GM12872 (cell line): ENCODE data around the gene TSLP.

Source experiments
- TF ChIP-seq, protein P1 (sequence below): IDR thresholded peaks from 3 replicates; pipeline ENCODE4 v1.5.1; 2011; ENCODE audit warnings: low read depth, mild to moderate bottlenecking, low read length, moderate library complexity; ENCODE audit not compliant: insufficient read depth

TSLP gene

GRCh38 chr5:111117136-111117535, 45.6 kb downstream of the TSLP start:
- TF ChIP-seq, protein P1, sequence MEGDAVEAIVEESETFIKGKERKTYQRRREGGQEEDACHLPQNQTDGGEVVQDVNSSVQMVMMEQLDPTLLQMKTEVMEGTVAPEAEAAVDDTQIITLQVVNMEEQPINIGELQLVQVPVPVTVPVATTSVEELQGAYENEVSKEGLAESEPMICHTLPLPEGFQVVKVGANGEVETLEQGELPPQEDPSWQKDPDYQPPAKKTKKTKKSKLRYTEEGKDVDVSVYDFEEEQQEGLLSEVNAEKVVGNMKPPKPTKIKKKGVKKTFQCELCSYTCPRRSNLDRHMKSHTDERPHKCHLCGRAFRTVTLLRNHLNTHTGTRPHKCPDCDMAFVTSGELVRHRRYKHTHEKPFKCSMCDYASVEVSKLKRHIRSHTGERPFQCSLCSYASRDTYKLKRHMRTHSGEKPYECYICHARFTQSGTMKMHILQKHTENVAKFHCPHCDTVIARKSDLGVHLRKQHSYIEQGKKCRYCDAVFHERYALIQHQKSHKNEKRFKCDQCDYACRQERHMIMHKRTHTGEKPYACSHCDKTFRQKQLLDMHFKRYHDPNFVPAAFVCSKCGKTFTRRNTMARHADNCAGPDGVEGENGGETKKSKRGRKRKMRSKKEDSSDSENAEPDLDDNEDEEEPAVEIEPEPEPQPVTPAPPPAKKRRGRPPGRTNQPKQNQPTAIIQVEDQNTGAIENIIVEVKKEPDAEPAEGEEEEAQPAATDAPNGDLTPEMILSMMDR: no peak

GRCh38 chr5:111119221-111119620, 47.7 kb downstream of the TSLP start:
- TF ChIP-seq, protein P1: no peak

- TF ChIP-seq, protein P1: no peak
Measured at GRCh38 chr5:111119856-111120255, 48.3 kb downstream of the TSLP start.

- TF ChIP-seq, protein P1: no peak
Measured at GRCh38 chr5:111120911-111121310, 49.4 kb downstream of the TSLP start.

DNA sequence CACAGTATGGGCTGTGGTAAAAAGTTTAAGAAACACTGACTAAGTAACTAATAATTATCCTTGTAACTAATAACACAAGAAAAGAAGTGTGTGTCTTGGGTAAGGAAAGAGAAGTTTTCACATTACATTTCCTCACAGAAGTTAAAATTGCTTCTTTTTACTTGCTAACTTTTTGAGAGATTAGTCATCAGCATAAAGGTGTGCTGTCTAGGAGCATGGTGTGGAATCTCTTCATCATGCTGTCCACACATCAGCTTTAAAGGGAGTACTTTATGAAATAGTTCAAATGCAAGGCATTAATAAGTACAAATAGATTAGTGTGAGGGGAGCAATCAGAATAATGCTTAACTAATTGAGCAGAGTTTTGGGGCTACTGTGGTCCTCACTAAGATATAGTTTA, 50.4 kb downstream of the TSLP start:
- TF ChIP-seq, protein P1: no peak

GRCh38 chr5:111122398-111122797, 50.9 kb downstream of the TSLP start:
- TF ChIP-seq, protein P1: no peak

DNA sequence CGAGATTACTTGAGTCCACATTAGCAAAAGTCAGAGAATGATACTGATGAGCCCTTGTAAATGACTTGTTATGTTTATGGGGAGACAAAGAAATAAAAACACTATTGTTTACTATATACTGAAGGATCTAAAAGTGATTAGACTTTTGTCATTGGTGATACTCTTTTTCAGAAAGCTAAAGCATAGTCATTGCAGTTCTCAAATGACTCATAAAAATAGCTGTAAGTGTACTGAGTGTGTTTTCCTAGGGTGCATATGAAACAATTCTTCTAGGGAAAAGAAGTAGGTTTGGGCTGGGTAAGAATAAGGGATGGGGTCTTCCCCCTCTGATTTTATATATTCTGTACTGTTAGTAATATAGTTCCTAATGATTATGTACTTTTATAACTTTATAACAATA, 53.3 kb downstream of the TSLP start:
- TF ChIP-seq, protein P1: no peak

DNA sequence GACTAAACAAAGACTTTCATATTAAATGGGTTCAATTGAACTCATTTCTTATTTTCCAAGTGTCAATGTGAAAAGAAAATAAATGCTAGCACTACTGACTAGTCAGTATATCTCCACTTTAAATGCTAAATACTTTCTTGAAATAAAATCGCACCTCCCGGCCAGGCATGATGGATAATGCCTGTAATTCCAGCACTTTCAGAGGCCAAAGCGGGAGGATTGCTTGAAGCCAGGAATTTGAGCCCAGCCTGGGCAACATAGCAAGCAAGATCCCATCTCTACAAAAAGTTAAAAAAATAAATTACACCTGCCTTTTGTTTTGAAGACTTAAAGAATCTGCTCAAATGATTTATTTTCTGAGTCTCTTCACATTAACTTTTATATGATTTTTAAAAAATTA, 55.4 kb downstream of the TSLP start:
- TF ChIP-seq, protein P1: no peak
